LNCAP (cell line): ENCODE results near the gene UROC1.

Source experiments
- CTCF ChIP-seq: fragments of 450-650 bp; IDR thresholded peaks from 2 replicates; pipeline ENCODE4 v1.5.1; 2017; ENCODE audit warnings: mild to moderate bottlenecking

The UROC1 gene

GRCh38 chr3:126503701-126504100 is 13.9 kb downstream of the UROC1 start:
- no peak for TF ChIP-seq CTCF

GRCh38 chr3:126502656-126503055 is 14.9 kb downstream of the UROC1 start:
- TF ChIP-seq CTCF = no peak

- no peak for TF ChIP-seq CTCF
Measured at GRCh38 chr3:126501736-126502135, 15.8 kb downstream of the UROC1 start.

- no peak for TF ChIP-seq CTCF
Measured at GRCh38 chr3:126501054-126501453, 16.5 kb downstream of the UROC1 start.

- TF ChIP-seq CTCF = no peak
Measured at GRCh38 chr3:126500016-126500415, 17.6 kb downstream of the UROC1 start.

- TF ChIP-seq CTCF = no peak
Measured at GRCh38 chr3:126499401-126499800, 18.2 kb downstream of the UROC1 start.

GRCh38 chr3:126498929-126499328 is 18.6 kb downstream of the UROC1 start:
- no peak for TF ChIP-seq CTCF

GRCh38 chr3:126498461-126498860 is 19.1 kb downstream of the UROC1 start:
- no peak for TF ChIP-seq CTCF
